Smooth muscle cell (in vitro differentiated cells): ENCODE measurements around the gene MEIOSIN. TPM values are rescaled to one million over a fixed set of nuclear protein-coding genes. Genes with fewer than 3 reads are reported as not detected.
A peak's percentile ranks its signal among the peaks of the same experiment; 100 is the strongest.

Experiments
- DNase-seq: peaks from one replicate; lab custom pipeline; 2025; ENCODE audit not compliant: unreplicated experiment; lab: John Stamatoyannopoulos, UW
- H2AFZ ChIP-seq: fragments of 200-600 bp; sonication (generic); 2 replicates; pipeline ENCODE4 v1.6.0; 2016; ENCODE audit warnings: antibody characterized with exemption, low read depth, mild to moderate bottlenecking
- H3F3A ChIP-seq: fragments of 200-600 bp; sonication (generic); 2 replicates; pipeline ENCODE4 v1.6.0; 2017; ENCODE audit warnings: antibody characterized with exemption, low read depth
- H3K27ac ChIP-seq: fragments of 200-600 bp; sonication (generic); 2 replicates; pipeline ENCODE4 v1.5.1; 2016; ENCODE audit warnings: low read depth, mild to moderate bottlenecking
- H3K27me3 ChIP-seq: fragments of 200-600 bp; sonication (generic); 2 replicates; pipeline ENCODE4 v1.6.1; 2016; ENCODE audit warnings: low read depth, mild to moderate bottlenecking
- H3K36me3 ChIP-seq: fragments of 200-600 bp; sonication (generic); 2 replicates; pipeline ENCODE4 v1.5.1; 2016; ENCODE audit warnings: low read depth
- H3K4me1 ChIP-seq: fragments of 200-600 bp; sonication (generic); 2 replicates; pipeline ENCODE4 v1.5.1; 2016; ENCODE audit warnings: low read depth
- H3K4me2 ChIP-seq: fragments of 200-600 bp; sonication (generic); 2 replicates; pipeline ENCODE4 v1.6.0; 2016; ENCODE audit warnings: mild to moderate bottlenecking
- H3K4me3 ChIP-seq: fragments of 200-600 bp; sonication (generic); 2 replicates; pipeline ENCODE4 v1.5.1; 2016; ENCODE audit warnings: mild to moderate bottlenecking
- H3K79me2 ChIP-seq: fragments of 200-600 bp; sonication (generic); 2 replicates; pipeline ENCODE4 v1.6.0; 2016; ENCODE audit warnings: low read depth, mild to moderate bottlenecking
- H3K9ac ChIP-seq: fragments of 200-600 bp; sonication (generic); 2 replicates; pipeline ENCODE4 v1.6.0; 2016; ENCODE audit warnings: low read depth
- H3K9me3 ChIP-seq: fragments of 200-600 bp; sonication (generic); replicated peaks from 2 replicates; pipeline ENCODE4 v1.5.1; 2016; ENCODE audit warnings: low read depth
- H4K20me1 ChIP-seq: fragments of 200-600 bp; sonication (generic); 2 replicates; pipeline ENCODE4 v1.6.0; 2016; ENCODE audit warnings: low read depth
- CTCF ChIP-seq: fragments of 200-600 bp; sonication (generic); IDR thresholded peaks from 2 replicates; pipeline ENCODE4 v1.5.1; 2017; ENCODE audit warnings: borderline replicate concordance, mild to moderate bottlenecking, antibody characterized with exemption; ENCODE audit not compliant: insufficient read depth, poor library complexity, severe bottlenecking
- WGBS: methylation state at CpG from one replicate; pipeline ENCODE4 v1.1.7; 2016; ENCODE audit warnings: low lambda C conversion rate; 5-methylcytosine and 5-hydroxymethylcytosine counted together
- polyA plus RNA-seq: library from polyadenylated mRNA; unstranded; fragments of >200 nt; fragmentation: Nextera tagmentation; extraction: Ambion mirVana; gene quantifications from 2 replicates; pipeline ENCODE4 v1.2.1, GENCODE V29; 2016
- total RNA-seq: library from RNA; depleted of rRNA; stranded (reverse); fragments of >200 nt; gene quantifications from 2 replicates; pipeline ENCODE4 v1.2.3, GENCODE V29; 2014

MEIOSIN gene
- total and polyA plus RNA-seq, 2 experiments from 2014 or later: not detected

GRCh38 chr19:45770192-45771101 lies 37.2 kb downstream of the MEIOSIN start:
- Histone ChIP-seq H4K20me1 (peaks cover 16% of the 10 kb centered on the region), H3K79me2 (peaks cover 12% of the 10 kb centered on the region), H3K4me3 (peak overlapping the region; percentile 61), H3K36me3 (no peaks in the 10 kb centered on the region), H3K4me2 (peak overlapping the region; percentile 92), H3K27me3 (no peaks in the 10 kb centered on the region), H3K4me1 (peaks cover 10% of the 10 kb centered on the region), H3K9me3 (no peaks in the 10 kb centered on the region), H2AFZ (no peak overlapping the region), H3K27ac (peak overlapping the region; percentile 74), H3K9ac (no peak overlapping the region), H3F3A (peaks cover 22% of the 10 kb centered on the region)
- peak; percentile 99 for DNase-seq
- TF ChIP-seq CTCF: peak; percentile 96
- 4% methylated on average over 57 of the region's 79 CpGs for WGBS

GRCh38 chr19:45771311-45771933 lies 38.2 kb downstream of the MEIOSIN start:
- Histone ChIP-seq H3K9ac (no peak overlapping the region), H3K4me3 (no peak overlapping the region), H2AFZ (no peak overlapping the region), H3K27ac (no peak overlapping the region), H3K36me3 (no peaks in the 10 kb centered on the region), H3K4me1 (peaks cover 8% of the 10 kb centered on the region), H3K4me2 (peak overlapping the region; percentile 92), H3K79me2 (peaks cover 8% of the 10 kb centered on the region), H4K20me1 (peaks cover 16% of the 10 kb centered on the region), H3K9me3 (no peaks in the 10 kb centered on the region), H3K27me3 (no peaks in the 10 kb centered on the region), H3F3A (peaks cover 22% of the 10 kb centered on the region)
- 92% methylated on average over 43 of the region's 46 CpGs for WGBS
- no peak for TF ChIP-seq CTCF
- no peak for DNase-seq

- no peak overlapping the region for H3K4me2 ChIP-seq
- no peaks in the 10 kb centered on the region for H3K4me1 ChIP-seq
- no peak overlapping the region for H2AFZ ChIP-seq
- peaks cover 16% of the 10 kb centered on the region for H4K20me1 ChIP-seq
- TF ChIP-seq CTCF: no peak
- H3K9ac ChIP-seq: no peak overlapping the region
- DNase-seq: no peak
- no peaks in the 10 kb centered on the region for H3K9me3 ChIP-seq
- peaks cover under 1% of the 10 kb centered on the region for H3K79me2 ChIP-seq
- 89% methylated on average over 14 of the region's 14 CpGs for WGBS
- no peaks in the 10 kb centered on the region for H3K36me3 ChIP-seq
- H3K4me3 ChIP-seq: no peak overlapping the region
- no peak overlapping the region for H3K27ac ChIP-seq
- no peaks in the 10 kb centered on the region for H3K27me3 ChIP-seq
- H3F3A ChIP-seq: peaks cover 29% of the 10 kb centered on the region
Measured at GRCh38 chr19:45772130-45772840, 39.0 kb downstream of the MEIOSIN start.
